ENCODE measurements around the gene NBEAL2.

NBEAL2 gene

GRCh38 chr3:46982546-46982945 lies 3.1 kb downstream of the NBEAL2 start:
- DNase-seq, result no peak
- H3K9me3 ChIP-seq, result no peaks in the 10 kb centered on the region
- intact Hi-C loops (cut with DNase I; ENCODE audit: low total_unique reads), result no loop called here
- no peak overlapping the region for H3K4me3 ChIP-seq
- no peaks in the 10 kb centered on the region for H3K27me3 ChIP-seq
- H3K36me3 ChIP-seq, result no peaks in the 10 kb centered on the region
- H3K4me1 ChIP-seq, result peaks cover 0 to 43% (median 18%) of the 10 kb centered on the region in 4 donors
- H3K27ac ChIP-seq, result no peak overlapping the region
- TF ChIP-seq CTCF (IDR thresholded peaks at IDR 0.05), result no peak

DNA sequence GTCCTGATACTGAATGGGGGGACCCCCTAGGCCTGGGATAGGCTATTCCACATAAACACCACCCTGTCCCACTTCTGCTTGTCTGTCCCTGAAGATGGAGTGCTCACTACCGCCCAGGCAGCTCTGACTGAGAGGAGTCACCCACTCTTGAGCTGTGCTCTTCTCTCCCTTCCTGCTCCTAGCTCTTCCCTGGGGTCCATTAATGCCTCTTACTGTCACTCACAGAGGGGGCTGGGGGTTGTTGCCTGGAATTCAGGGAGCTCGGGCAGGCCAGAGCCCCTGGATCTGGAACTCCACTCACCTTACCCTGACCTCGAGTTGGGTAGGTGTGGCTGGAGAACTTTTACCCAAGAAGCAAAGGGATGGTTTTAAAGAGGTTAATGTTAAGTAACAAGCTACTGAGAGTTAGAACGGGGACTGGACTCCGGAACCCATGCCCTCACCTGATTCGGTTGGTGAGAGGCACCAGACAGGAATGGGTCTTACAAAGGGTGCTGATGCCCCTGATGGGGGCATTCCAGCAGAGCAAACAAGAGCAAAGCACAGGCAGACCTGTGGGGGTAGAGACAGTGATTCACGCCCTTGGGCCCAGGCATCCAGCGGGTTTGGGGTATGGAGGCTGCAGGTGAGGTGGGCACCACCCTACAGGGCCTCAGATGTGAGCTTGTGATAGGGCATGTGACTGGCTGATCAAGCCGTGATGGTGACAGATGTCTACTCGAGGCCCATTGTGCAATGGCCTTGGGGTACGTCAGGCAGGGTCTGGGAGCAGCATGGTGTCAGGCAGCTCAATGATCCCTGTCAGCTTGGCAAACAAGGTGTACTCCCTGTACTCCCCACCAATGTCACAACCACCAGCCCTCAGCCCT lies 5.4 kb downstream of the NBEAL2 start:
- no peak for TF ChIP-seq CTCF (IDR thresholded peaks at IDR 0.05)
- Histone ChIP-seq H3K36me3 (peaks cover 0 to 13% (median 0%) of the 10 kb centered on the region in 3 donors), H3K27me3 (no peaks in the 10 kb centered on the region), H3K4me3 (no peak overlapping the region), H3K4me1 (peaks cover 0 to 30% (median 7%) of the 10 kb centered on the region in 4 donors), H3K27ac (no peak overlapping the region), H3K9me3 (no peaks in the 10 kb centered on the region)
- DNase-seq, result no peak
- intact Hi-C loops (cut with DNase I; ENCODE audit: low total_unique reads), result no loop called here

DNA sequence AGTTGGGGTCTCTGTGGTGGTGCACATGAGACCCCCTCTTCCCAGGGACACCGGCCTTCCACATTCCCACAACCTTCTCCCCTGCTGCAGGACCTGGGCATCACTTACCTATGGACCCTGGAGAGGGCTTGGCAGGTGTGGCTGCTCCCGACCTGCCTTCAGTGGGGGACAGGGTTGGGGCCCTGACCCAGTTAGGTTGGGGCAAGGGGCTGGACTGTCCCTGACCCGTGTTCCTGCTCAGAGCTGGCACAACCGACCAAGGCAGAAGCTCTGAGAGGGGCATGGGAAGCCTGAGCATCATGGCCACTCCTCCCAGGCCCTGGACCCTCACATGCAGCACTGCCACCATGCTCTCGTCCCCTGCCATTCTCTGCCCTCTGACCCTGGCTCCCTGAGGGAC lies 6.1 kb downstream of the NBEAL2 start:
- Histone ChIP-seq H3K9me3 (no peaks in the 10 kb centered on the region), H3K36me3 (peaks cover 0 to 21% (median 0%) of the 10 kb centered on the region in 3 donors), H3K4me1 (peaks cover 0 to 23% (median 2%) of the 10 kb centered on the region in 4 donors), H3K4me3 (no peak overlapping the region), H3K27me3 (no peaks in the 10 kb centered on the region), H3K27ac (no peak overlapping the region)
- DNase-seq, result no peak
- TF ChIP-seq CTCF (IDR thresholded peaks at IDR 0.05), result no peak
- intact Hi-C loops (cut with DNase I; ENCODE audit: low total_unique reads), result no loop called here

- no peaks in the 10 kb centered on the region for H3K9me3 ChIP-seq
- H3K27me3 ChIP-seq, result no peaks in the 10 kb centered on the region
- no peak for DNase-seq
- peaks cover 0 to 27% (median 0%) of the 10 kb centered on the region in 3 donors for H3K36me3 ChIP-seq
- H3K27ac ChIP-seq, result no peak overlapping the region
- TF ChIP-seq CTCF (IDR thresholded peaks at IDR 0.05), result no peak
- H3K4me3 ChIP-seq, result no peak overlapping the region
- intact Hi-C loops (cut with DNase I; ENCODE audit: low total_unique reads), result no loop called here
- peaks cover 0 to 20% (median 0%) of the 10 kb centered on the region in 4 donors for H3K4me1 ChIP-seq
Observed at GRCh38 chr3:46986055-46986730, 6.7 kb downstream of the NBEAL2 start.

GRCh38 chr3:46986782-46987310 lies 7.4 kb downstream of the NBEAL2 start:
- Histone ChIP-seq H3K27ac (no peak overlapping the region), H3K9me3 (no peaks in the 10 kb centered on the region), H3K4me1 (peaks cover 0 to 14% (median 0%) of the 10 kb centered on the region in 4 donors), H3K27me3 (no peaks in the 10 kb centered on the region), H3K36me3 (peaks cover 0 to 34% (median 0%) of the 10 kb centered on the region in 3 donors), H3K4me3 (no peak overlapping the region)
- DNase-seq, result no peak
- no peak for TF ChIP-seq CTCF (IDR thresholded peaks at IDR 0.05)
- intact Hi-C loops (cut with DNase I; ENCODE audit: low total_unique reads), result no loop called here

Measured in tibial artery (tissue), 4 donors.